ENCODE measurements around the gene IL1RAPL1. TPM values are rescaled to one million over a fixed set of nuclear protein-coding genes. Genes with fewer than 3 reads are reported as not detected.
"Not testable (repeated sequence)": the region's sequence is repeated elsewhere in the genome, so short reads cannot be mapped to it uniquely, and the experiment has no call there.

IL1RAPL1 gene
- total RNA-seq, 2 experiments from 2014 or later = not detected

- no peak overlapping the region for H3K27ac Mint-ChIP-seq
- DNase-seq = no peak
- no peak overlapping the region for H3K4me3 Mint-ChIP-seq
- ChIA-PET POLR2A (no interaction called here), CTCF (no interaction called here)
- no peaks in the 10 kb centered on the region for H3K4me1 Mint-ChIP-seq
- no peaks in the 10 kb centered on the region for H3K9me3 Mint-ChIP-seq
- H3K36me3 Mint-ChIP-seq (ENCODE audit: low read depth) = no peaks in the 10 kb centered on the region
- H3K27me3 Mint-ChIP-seq = no peaks in the 10 kb centered on the region
Measured at GRCh38 chrX:29066516-29066915, 479.3 kb downstream of the IL1RAPL1 start.

GRCh38 chrX:29067351-29067750 lies 480.1 kb downstream of the IL1RAPL1 start:
- no peaks in the 10 kb centered on the region for H3K36me3 Mint-ChIP-seq (ENCODE audit: low read depth)
- ChIA-PET POLR2A (no interaction called here), CTCF (no interaction called here)
- H3K27me3 Mint-ChIP-seq = no peaks in the 10 kb centered on the region
- DNase-seq = no peak
- no peaks in the 10 kb centered on the region for H3K4me1 Mint-ChIP-seq
- H3K27ac Mint-ChIP-seq = no peak overlapping the region
- no peak overlapping the region for H3K4me3 Mint-ChIP-seq
- no peaks in the 10 kb centered on the region for H3K9me3 Mint-ChIP-seq

GRCh38 chrX:29071525-29072320 lies 484.5 kb downstream of the IL1RAPL1 start:
- no peaks in the 10 kb centered on the region for H3K9me3 Mint-ChIP-seq
- H3K4me1 Mint-ChIP-seq = no peaks in the 10 kb centered on the region
- H3K27ac Mint-ChIP-seq = no peak overlapping the region
- no peaks in the 10 kb centered on the region for H3K36me3 Mint-ChIP-seq (ENCODE audit: low read depth)
- H3K4me3 Mint-ChIP-seq = no peak overlapping the region
- POLR2A ChIA-PET = no interaction called here
- no peaks in the 10 kb centered on the region for H3K27me3 Mint-ChIP-seq
- no peak for DNase-seq
- CTCF ChIA-PET = no interaction called here

- H3K4me3 Mint-ChIP-seq = no peak overlapping the region
- H3K27ac Mint-ChIP-seq = no peak overlapping the region
- DNase-seq = no peak
- H3K27me3 Mint-ChIP-seq = no peaks in the 10 kb centered on the region
- H3K9me3 Mint-ChIP-seq = peaks cover 3% of the 10 kb centered on the region
- no peaks in the 10 kb centered on the region for H3K4me1 Mint-ChIP-seq
- POLR2A ChIA-PET = no interaction called here
- CTCF ChIA-PET = no interaction called here
- H3K36me3 Mint-ChIP-seq (ENCODE audit: low read depth) = no peaks in the 10 kb centered on the region
Measured at GRCh38 chrX:29082558-29082957, 495.3 kb downstream of the IL1RAPL1 start.

GRCh38 chrX:29083823-29084222 lies 496.6 kb downstream of the IL1RAPL1 start:
- POLR2A ChIA-PET = no interaction called here

GRCh38 chrX:29090811-29091210 lies 503.6 kb downstream of the IL1RAPL1 start:
- POLR2A ChIA-PET = no interaction called here
- H3K27me3 Mint-ChIP-seq = no peaks in the 10 kb centered on the region
- no peaks in the 10 kb centered on the region for H3K4me1 Mint-ChIP-seq
- no peak overlapping the region for H3K27ac Mint-ChIP-seq
- no peak for DNase-seq
- H3K36me3 Mint-ChIP-seq (ENCODE audit: low read depth) = no peaks in the 10 kb centered on the region
- CTCF ChIA-PET = no interaction called here
- H3K9me3 Mint-ChIP-seq = no peaks in the 10 kb centered on the region
- no peak overlapping the region for H3K4me3 Mint-ChIP-seq

More at GRCh38 chrX:29083823-29084222, 496.6 kb downstream of the IL1RAPL1 start:
- DNase-seq = no peak
- H3K4me3 Mint-ChIP-seq = no peak overlapping the region
- no peaks in the 10 kb centered on the region for H3K36me3 Mint-ChIP-seq (ENCODE audit: low read depth)
- H3K9me3 Mint-ChIP-seq = peaks cover 3% of the 10 kb centered on the region
- H3K4me1 Mint-ChIP-seq = no peaks in the 10 kb centered on the region
- no peak overlapping the region for H3K27ac Mint-ChIP-seq
- no peaks in the 10 kb centered on the region for H3K27me3 Mint-ChIP-seq
- CTCF ChIA-PET = no interaction called here

- POLR2A ChIA-PET = no interaction called here
- H3K27ac Mint-ChIP-seq = no peak overlapping the region
- H3K4me1 Mint-ChIP-seq = no peaks in the 10 kb centered on the region
- H3K27me3 Mint-ChIP-seq = no peaks in the 10 kb centered on the region
- H3K9me3 Mint-ChIP-seq = no peaks in the 10 kb centered on the region
- H3K36me3 Mint-ChIP-seq (ENCODE audit: low read depth) = no peaks in the 10 kb centered on the region
- H3K4me3 Mint-ChIP-seq = no peak overlapping the region
- DNase-seq = no peak
- CTCF ChIA-PET = no interaction called here
Measured at GRCh38 chrX:29107231-29107630, 520.0 kb downstream of the IL1RAPL1 start.

GRCh38 chrX:29110041-29110440 lies 522.8 kb downstream of the IL1RAPL1 start:
- DNase-seq = no peak
- CTCF ChIA-PET = no interaction called here
- Mint-ChIP-seq H3K27me3 (no peaks in the 10 kb centered on the region), H3K4me1 (no peaks in the 10 kb centered on the region), H3K9me3 (no peaks in the 10 kb centered on the region), H3K4me3 (no peak overlapping the region), H3K36me3 (ENCODE audit: low read depth) (no peaks in the 10 kb centered on the region), H3K27ac (no peak overlapping the region)
- POLR2A ChIA-PET = no interaction called here

- Mint-ChIP-seq H3K9me3 (no peaks in the 10 kb centered on the region), H3K36me3 (ENCODE audit: low read depth) (no peaks in the 10 kb centered on the region), H3K27ac (no peak overlapping the region), H3K4me1 (no peaks in the 10 kb centered on the region), H3K4me3 (no peak overlapping the region), H3K27me3 (no peaks in the 10 kb centered on the region)
- ChIA-PET POLR2A (no interaction called here), CTCF (no interaction called here)
- no peak for DNase-seq
Measured at GRCh38 chrX:29113221-29113620, 526.0 kb downstream of the IL1RAPL1 start.

- POLR2A ChIA-PET; H3K4me3 Mint-ChIP-seq; H3K4me1 Mint-ChIP-seq; CTCF ChIA-PET; H3K27me3 Mint-ChIP-seq; H3K27ac Mint-ChIP-seq; DNase-seq; H3K9me3 Mint-ChIP-seq; H3K36me3 Mint-ChIP-seq (ENCODE audit: low read depth): not testable (repeated sequence)
Measured at GRCh38 chrX:29122817-29123216, 535.6 kb downstream of the IL1RAPL1 start.

- ChIA-PET POLR2A (no interaction called here), CTCF (no interaction called here)
- H3K27ac Mint-ChIP-seq = no peak overlapping the region
- H3K27me3 Mint-ChIP-seq = no peaks in the 10 kb centered on the region
- no peaks in the 10 kb centered on the region for H3K9me3 Mint-ChIP-seq
- no peak overlapping the region for H3K4me3 Mint-ChIP-seq
- H3K36me3 Mint-ChIP-seq (ENCODE audit: low read depth) = no peaks in the 10 kb centered on the region
- H3K4me1 Mint-ChIP-seq = no peaks in the 10 kb centered on the region
- DNase-seq = no peak
Measured at GRCh38 chrX:29130905-29131304, 543.7 kb downstream of the IL1RAPL1 start.

GRCh38 chrX:29136904-29137303 lies 549.7 kb downstream of the IL1RAPL1 start:
- no peak overlapping the region for H3K27ac Mint-ChIP-seq
- no peak for DNase-seq
- no peaks in the 10 kb centered on the region for H3K9me3 Mint-ChIP-seq
- POLR2A ChIA-PET = no interaction called here
- CTCF ChIA-PET = no interaction called here
- no peaks in the 10 kb centered on the region for H3K4me1 Mint-ChIP-seq
- H3K36me3 Mint-ChIP-seq (ENCODE audit: low read depth) = no peaks in the 10 kb centered on the region
- no peak overlapping the region for H3K4me3 Mint-ChIP-seq
- no peaks in the 10 kb centered on the region for H3K27me3 Mint-ChIP-seq

GRCh38 chrX:29138003-29138402 lies 550.8 kb downstream of the IL1RAPL1 start:
- Mint-ChIP-seq H3K27ac (no peak overlapping the region), H3K36me3 (ENCODE audit: low read depth) (no peaks in the 10 kb centered on the region), H3K9me3 (no peaks in the 10 kb centered on the region), H3K4me3 (no peak overlapping the region), H3K27me3 (no peaks in the 10 kb centered on the region), H3K4me1 (no peaks in the 10 kb centered on the region)
- ChIA-PET CTCF (no interaction called here), POLR2A (no interaction called here)
- no peak for DNase-seq

- POLR2A ChIA-PET = no interaction called here
- Mint-ChIP-seq H3K4me3 (no peak overlapping the region), H3K27ac (no peak overlapping the region), H3K36me3 (ENCODE audit: low read depth) (no peaks in the 10 kb centered on the region), H3K4me1 (no peaks in the 10 kb centered on the region), H3K9me3 (peaks cover 4% of the 10 kb centered on the region), H3K27me3 (no peaks in the 10 kb centered on the region)
- CTCF ChIA-PET = no interaction called here
- DNase-seq = no peak
Measured at GRCh38 chrX:29143356-29143755, 556.1 kb downstream of the IL1RAPL1 start.
